ENCODE results near the gene WDR70. TPM values are rescaled to one million over a fixed set of nuclear protein-coding genes. Genes with fewer than 3 reads are reported as not detected.
"Not testable (repeated sequence)": the region's sequence is repeated elsewhere in the genome, so short reads cannot be mapped to it uniquely, and the experiment has no call there.

WDR70 gene
- total and polyA plus RNA-seq, 7 donors = 8.4 to 36.4 (median 25.5) TPM

GRCh38 chr5:37370864-37371726, 8.0 kb upstream of the WDR70 start, which contains the start of gene NUP155:
Gene NUP155, minus strand, starts transcription at chr5:37371106. Its CDS starts 129 bp downstream, at chr5:37370977.
- H3K27me3 ChIP-seq = no peaks in the 10 kb centered on the region
- H3K36me3 ChIP-seq = no peaks in the 10 kb centered on the region
- peak within 1 kb of the TSS; percentile 83 to 90 (median 87) for H3K27ac ChIP-seq
- no peaks in the 10 kb centered on the region for H3K9me3 ChIP-seq
- 1 to 3% methylated on average over 49 of the region's 49 CpGs for WGBS, 2 donors
- TF ChIP-seq POLR2A (IDR thresholded peaks at IDR 0.05) (peak; percentile 47 to 60), POLR2AphosphoS5 (IDR thresholded peaks at IDR 0.05) (peak; percentile 85 to 94 (median 93)), CTCF (IDR thresholded peaks at IDR 0.05) (no peak)
- H3K4me1 ChIP-seq = peaks cover 0 to 36% (median 22%) of the 10 kb centered on the region in 4 donors
- intact Hi-C loops (cut with DNase I) = loop anchor here (1.0 to 10.0 kb wide), 3 partner anchors 8 to 496 kb away; partner anchors contain the start of genes NIPBL and WDR70
- peak; percentile 96 for DNase-seq
- H3K4me3 ChIP-seq = peak within 1 kb of the TSS; percentile 74 to 91 (median 84)

- TF ChIP-seq CTCF (IDR thresholded peaks at IDR 0.05) = no peak
- TF ChIP-seq EP300 (IDR thresholded peaks at IDR 0.05) = no peak
- no peak for TF ChIP-seq POLR2A (IDR thresholded peaks at IDR 0.05)
- TF ChIP-seq POLR2AphosphoS5 (IDR thresholded peaks at IDR 0.05) = no peak
Observed at GRCh38 chr5:37375091-37375490, 4.0 kb upstream of the WDR70 start.

GRCh38 chr5:37378066-37378465, 1.1 kb upstream of the WDR70 start:
- 86 to 92% methylated on average over 12 of the region's 12 CpGs for WGBS, 2 donors
- Histone ChIP-seq H3K36me3 (peaks cover 0 to 17% (median 6%) of the 10 kb centered on the region in 4 donors), H3K4me1 (peaks cover 0 to 17% (median 15%) of the 10 kb centered on the region in 4 donors)
- H3K27ac ChIP-seq, H3K27me3 ChIP-seq, H3K4me3 ChIP-seq, H3K9me3 ChIP-seq, DNase-seq: not testable (repeated sequence)
- intact Hi-C loops (cut with DNase I) = loop anchor here (10.0 kb wide), 1 partner anchor 503 kb away; the partner anchor contains the start of gene NIPBL

More at GRCh38 chr5:37375091-37375490, 4.0 kb upstream of the WDR70 start:
- Histone ChIP-seq H3K4me3 (no peak overlapping the region), H3K9me3 (no peaks in the 10 kb centered on the region), H3K36me3 (no peaks in the 10 kb centered on the region), H3K27ac (no peak overlapping the region), H3K4me1 (peaks cover 0 to 17% (median 6%) of the 10 kb centered on the region in 4 donors), H3K27me3 (no peaks in the 10 kb centered on the region)
- intact Hi-C loops (cut with DNase I) = loop anchor here (10.0 kb wide), 1 partner anchor 500 kb away; the partner anchor contains the start of gene NIPBL
- WGBS, 2 donors = 86 to 91% methylated on average over 3 of the region's 3 CpGs
- DNase-seq = no peak

GRCh38 chr5:37391591-37391990, 12.5 kb downstream of the WDR70 start:
- Histone ChIP-seq H3K27me3 (no peaks in the 10 kb centered on the region), H3K4me1 (no peaks in the 10 kb centered on the region), H3K27ac (no peak overlapping the region), H3K36me3 (peaks cover 10 to 49% (median 15%) of the 10 kb centered on the region in 4 donors), H3K4me3 (no peak overlapping the region), H3K9me3 (no peaks in the 10 kb centered on the region)
- 79 to 86% methylated on average over 3 of the region's 3 CpGs for WGBS, 2 donors
- DNase-seq = no peak
- no peak for TF ChIP-seq POLR2A (IDR thresholded peaks at IDR 0.05)
- TF ChIP-seq CTCF (IDR thresholded peaks at IDR 0.05) = no peak
- no peak for TF ChIP-seq POLR2AphosphoS5 (IDR thresholded peaks at IDR 0.05)
- no peak for TF ChIP-seq EP300 (IDR thresholded peaks at IDR 0.05)
- intact Hi-C loops (cut with DNase I) = no loop called here

- TF ChIP-seq CTCF (IDR thresholded peaks at IDR 0.05) = no peak
- TF ChIP-seq POLR2AphosphoS5 (IDR thresholded peaks at IDR 0.05) = no peak
- no peak for TF ChIP-seq POLR2A (IDR thresholded peaks at IDR 0.05)
- TF ChIP-seq EP300 (IDR thresholded peaks at IDR 0.05) = no peak
- Histone ChIP-seq H3K36me3 (peaks cover 10 to 84% (median 21%) of the 10 kb centered on the region in 4 donors), H3K27me3 (no peaks in the 10 kb centered on the region), H3K9me3 (no peaks in the 10 kb centered on the region), H3K4me1 (no peaks in the 10 kb centered on the region), H3K4me3 (no peak overlapping the region), H3K27ac (no peak overlapping the region)
- no peak for DNase-seq
- WGBS, 2 donors = 79 to 93% methylated on average over 5 of the region's 5 CpGs
- intact Hi-C loops (cut with DNase I) = no loop called here
Observed at GRCh38 chr5:37396352-37396751, 17.2 kb downstream of the WDR70 start.

Measured in sigmoid colon (tissue), 7 donors.